Activated CD4-positive, alpha-beta T cell treated with anti-CD3 and anti-CD28 coated beads, Interleukin-2, amount 10 ng/mL, durations not matched to agents 7 days and 5 days (primary cell): Measurements from ENCODE around the gene NR5A2. TPM values are rescaled to one million over a fixed set of nuclear protein-coding genes. Genes with fewer than 3 reads are reported as not detected.

Experiments used
- CTCF ChIA-PET: fragments of 350-600 bp; sonication (Branson Sonifier 250); formaldehyde crosslinking; loops from one replicate; lab custom pipeline; 2021; ENCODE audit warnings: antibody characterized with exemption; lab: Charles Lee
- POLR2A ChIA-PET: fragments of 350-600 bp; sonication (Branson Sonifier 250); formaldehyde crosslinking; loops from one replicate; lab custom pipeline; 2021; ENCODE audit warnings: antibody characterized with exemption; lab: Charles Lee
- DNase-seq: peaks from one replicate; pipeline ENCODE4 v3.0.0-alpha.2; 2020
- H3K27ac Mint-ChIP-seq: one replicate; pipeline ENCODE4 v1.8.0; 2021; ENCODE audit warnings: mild to moderate bottlenecking, moderate library complexity, mixed read lengths
- H3K27me3 Mint-ChIP-seq: one replicate; pipeline ENCODE4 v1.8.0; 2021; ENCODE audit warnings: mixed read lengths
- H3K36me3 Mint-ChIP-seq: one replicate; pipeline ENCODE4 v1.8.0; 2021; ENCODE audit warnings: low read depth, mixed read lengths
- H3K4me1 Mint-ChIP-seq: one replicate; pipeline ENCODE4 v1.8.0; 2021; ENCODE audit warnings: mixed read lengths
- H3K4me3 Mint-ChIP-seq: one replicate; pipeline ENCODE4 v1.8.0; 2021; ENCODE audit warnings: mild to moderate bottlenecking, moderate library complexity, mixed read lengths
- H3K9me3 Mint-ChIP-seq: one replicate; pipeline ENCODE4 v1.8.0; 2021; ENCODE audit warnings: mixed read lengths
- total RNA-seq, 2 experiments: library from RNA; stranded (reverse); gene quantifications; one replicate each; pipeline ENCODE4 v1.2.3, GENCODE V29; 2021

Gene NR5A2
- total RNA-seq, 2 experiments from 2014 or later: not detected

- Mint-ChIP-seq H3K4me1 (peaks cover 4% of the 10 kb centered on the region), H3K4me3 (peak overlapping the region; percentile 48), H3K27me3 (peaks cover 48% of the 10 kb centered on the region), H3K36me3 (no peaks in the 10 kb centered on the region), H3K27ac (no peak overlapping the region), H3K9me3 (no peaks in the 10 kb centered on the region)
- no peak for DNase-seq
- POLR2A ChIA-PET: no interaction called here
- CTCF ChIA-PET: interaction anchor here (0.5 to 1.3 kb wide), 2 partner anchors 14 to 476 kb away, joined by 3 to 4 read pairs; no protein-coding TSS in a partner anchor
These were observed 1.1 kb downstream of the NR5A2 start for GRCh38 chr1:200028586-200029034.

- Mint-ChIP-seq H3K27me3 (peaks cover 46% of the 10 kb centered on the region), H3K4me1 (peaks cover 4% of the 10 kb centered on the region), H3K36me3 (no peaks in the 10 kb centered on the region), H3K9me3 (no peaks in the 10 kb centered on the region), H3K4me3 (peak overlapping the region; percentile 48), H3K27ac (no peak overlapping the region)
- ChIA-PET POLR2A (interaction anchor here (0.6 kb wide), 1 partner anchor 163 kb away, joined by 3 read pairs; no protein-coding TSS in a partner anchor), CTCF (interaction anchor here (1.3 kb wide), 1 partner anchor 13 kb away, joined by 3 read pairs; no protein-coding TSS in a partner anchor)
- DNase-seq: no peak
These were observed 1.7 kb downstream of the NR5A2 start for GRCh38 chr1:200029035-200029821.

DNA sequence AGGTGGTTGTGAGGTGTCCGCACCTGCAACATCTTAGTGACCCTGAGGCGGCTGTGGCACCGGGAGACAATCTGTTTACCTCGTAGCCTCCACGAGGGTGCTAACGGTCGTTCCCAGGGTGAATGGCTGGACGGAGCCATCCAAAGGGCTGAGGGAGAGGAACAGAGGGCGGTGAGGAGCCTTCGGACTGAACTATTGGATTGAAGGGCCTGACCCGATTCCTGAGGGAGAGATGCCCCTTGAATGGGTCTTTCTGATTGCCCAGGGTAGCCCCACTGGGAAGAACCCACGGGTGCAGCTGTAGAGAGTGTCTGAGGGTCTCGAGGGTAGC, 2.3 kb downstream of the NR5A2 start:
- Mint-ChIP-seq H3K27me3 (peaks cover 46% of the 10 kb centered on the region), H3K27ac (no peak overlapping the region), H3K4me1 (peaks cover 4% of the 10 kb centered on the region), H3K9me3 (no peaks in the 10 kb centered on the region), H3K36me3 (no peaks in the 10 kb centered on the region), H3K4me3 (peak overlapping the region; percentile 28)
- CTCF ChIA-PET: no interaction called here
- no peak for DNase-seq
- POLR2A ChIA-PET: no interaction called here

- Mint-ChIP-seq H3K9me3 (no peaks in the 10 kb centered on the region), H3K27me3 (peaks cover 40% of the 10 kb centered on the region), H3K36me3 (peaks cover 2% of the 10 kb centered on the region), H3K4me3 (no peak overlapping the region), H3K27ac (no peak overlapping the region), H3K4me1 (peaks cover 6% of the 10 kb centered on the region)
- CTCF ChIA-PET: no interaction called here
- POLR2A ChIA-PET: no interaction called here
- DNase-seq: no peak
These were observed 3.3 kb downstream of the NR5A2 start for GRCh38 chr1:200030791-200031190.

- no peaks in the 10 kb centered on the region for H3K9me3 Mint-ChIP-seq
- peaks cover 2% of the 10 kb centered on the region for H3K36me3 Mint-ChIP-seq
- peaks cover 42% of the 10 kb centered on the region for H3K27me3 Mint-ChIP-seq
- DNase-seq: no peak
- ChIA-PET POLR2A (no interaction called here), CTCF (no interaction called here)
- H3K4me1 Mint-ChIP-seq: peaks cover 6% of the 10 kb centered on the region
- H3K4me3 Mint-ChIP-seq: no peak overlapping the region
- no peak overlapping the region for H3K27ac Mint-ChIP-seq
These were observed 6.2 kb downstream of the NR5A2 start for GRCh38 chr1:200033511-200034261.

DNA sequence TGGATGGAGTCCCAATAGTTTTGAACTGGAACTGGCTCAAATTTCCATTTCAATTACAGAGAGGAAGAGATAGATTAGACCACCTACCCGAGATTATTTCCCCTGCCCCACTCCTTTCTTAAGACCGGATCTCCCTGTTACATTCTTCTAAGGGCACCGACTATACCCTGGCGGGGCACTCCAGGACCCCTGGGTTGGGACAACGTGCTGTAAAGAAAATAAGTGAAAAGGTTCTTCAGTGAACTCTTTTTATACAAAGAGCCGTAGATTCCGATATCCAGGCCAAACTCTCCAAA, 6.7 kb downstream of the NR5A2 start:
- Mint-ChIP-seq H3K27ac (no peak overlapping the region), H3K27me3 (peaks cover 42% of the 10 kb centered on the region), H3K9me3 (no peaks in the 10 kb centered on the region), H3K36me3 (peaks cover 2% of the 10 kb centered on the region), H3K4me1 (peaks cover 3% of the 10 kb centered on the region), H3K4me3 (no peak overlapping the region)
- POLR2A ChIA-PET: no interaction called here
- no peak for DNase-seq
- CTCF ChIA-PET: no interaction called here

GRCh38 chr1:200034761-200035396, 7.4 kb downstream of the NR5A2 start:
- Mint-ChIP-seq H3K4me1 (peaks cover 6% of the 10 kb centered on the region), H3K27me3 (peaks cover 39% of the 10 kb centered on the region), H3K27ac (no peak overlapping the region), H3K4me3 (no peak overlapping the region), H3K9me3 (no peaks in the 10 kb centered on the region), H3K36me3 (peaks cover 2% of the 10 kb centered on the region)
- CTCF ChIA-PET: no interaction called here
- POLR2A ChIA-PET: no interaction called here
- DNase-seq: no peak

- H3K27me3 Mint-ChIP-seq: peaks cover 39% of the 10 kb centered on the region
- ChIA-PET POLR2A (no interaction called here), CTCF (no interaction called here)
- H3K9me3 Mint-ChIP-seq: no peaks in the 10 kb centered on the region
- no peak for DNase-seq
- H3K36me3 Mint-ChIP-seq: peaks cover 2% of the 10 kb centered on the region
- peaks cover 12% of the 10 kb centered on the region for H3K4me1 Mint-ChIP-seq
- no peak overlapping the region for H3K27ac Mint-ChIP-seq
- no peak overlapping the region for H3K4me3 Mint-ChIP-seq
These were observed 8.0 kb downstream of the NR5A2 start for GRCh38 chr1:200035397-200035955.

- H3K27me3 Mint-ChIP-seq: peaks cover 39% of the 10 kb centered on the region
- CTCF ChIA-PET: interaction anchor here (0.9 kb wide), 1 partner anchor 10 kb away, joined by 3 read pairs; no protein-coding TSS in a partner anchor
- H3K36me3 Mint-ChIP-seq: peaks cover 2% of the 10 kb centered on the region
- no peak overlapping the region for H3K27ac Mint-ChIP-seq
- H3K4me3 Mint-ChIP-seq: no peak overlapping the region
- peaks cover 13% of the 10 kb centered on the region for H3K4me1 Mint-ChIP-seq
- no peaks in the 10 kb centered on the region for H3K9me3 Mint-ChIP-seq
- POLR2A ChIA-PET: no interaction called here
- no peak for DNase-seq
These were observed 8.6 kb downstream of the NR5A2 start for GRCh38 chr1:200035956-200036618.

DNA sequence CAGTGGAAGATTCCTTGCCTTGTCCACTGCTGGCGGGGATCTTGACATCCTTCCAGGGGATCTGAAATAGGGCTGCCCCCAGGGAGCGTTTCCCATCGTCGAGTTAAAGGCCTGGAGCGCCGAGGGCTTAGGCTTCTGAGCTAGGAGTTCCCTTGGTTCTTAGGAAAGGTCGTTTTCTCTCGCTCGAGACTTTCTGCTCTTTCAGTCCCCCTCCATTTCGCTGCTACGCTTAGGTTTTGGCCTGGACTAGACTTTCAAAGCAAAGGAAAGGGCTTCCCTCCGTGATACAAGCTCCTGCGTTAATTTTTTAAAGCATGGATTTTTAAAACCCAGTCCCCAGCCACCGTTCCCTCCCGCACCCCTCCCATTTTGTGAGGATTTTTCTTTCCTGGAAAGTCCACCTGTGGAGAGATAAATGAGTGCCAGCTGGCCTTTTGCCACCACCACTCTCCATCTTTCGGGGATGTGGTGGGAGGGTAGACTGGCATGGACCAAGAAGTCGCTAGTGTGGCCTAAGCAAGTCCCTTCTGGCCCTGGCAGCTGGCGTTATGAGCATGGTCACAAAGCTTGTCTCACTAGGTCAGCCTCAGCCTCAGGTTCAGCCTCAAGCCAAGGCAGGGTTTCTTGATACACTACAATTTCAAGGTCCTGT, 9.2 kb downstream of the NR5A2 start:
- H3K27ac Mint-ChIP-seq: no peak overlapping the region
- no peaks in the 10 kb centered on the region for H3K9me3 Mint-ChIP-seq
- peaks cover 2% of the 10 kb centered on the region for H3K36me3 Mint-ChIP-seq
- peaks cover 43% of the 10 kb centered on the region for H3K27me3 Mint-ChIP-seq
- H3K4me3 Mint-ChIP-seq: no peak overlapping the region
- ChIA-PET POLR2A (no interaction called here), CTCF (interaction anchor here (0.9 kb wide), 1 partner anchor 11 kb away, joined by 3 read pairs; no protein-coding TSS in a partner anchor)
- peaks cover 13% of the 10 kb centered on the region for H3K4me1 Mint-ChIP-seq
- DNase-seq: no peak

DNA sequence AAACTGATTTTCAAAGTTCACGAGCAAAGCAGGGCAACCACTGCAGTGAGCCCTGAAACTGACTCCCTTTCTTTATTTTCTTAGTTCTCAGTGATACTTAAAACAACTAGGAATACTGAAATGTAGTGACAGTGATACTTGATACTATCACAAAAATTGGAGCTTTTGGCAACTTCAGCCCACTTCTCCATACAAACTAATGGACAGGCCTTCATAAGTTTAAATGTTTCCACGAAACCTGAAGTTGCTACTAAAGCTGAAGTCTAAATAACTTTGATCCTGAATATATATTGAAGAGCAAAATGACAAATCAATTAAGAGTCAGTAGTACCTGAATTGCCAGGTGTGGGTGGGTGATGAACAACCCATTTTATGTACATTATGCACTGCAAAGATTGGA, 10.0 kb downstream of the NR5A2 start:
- Mint-ChIP-seq H3K36me3 (peaks cover 2% of the 10 kb centered on the region), H3K27ac (no peak overlapping the region), H3K4me1 (peaks cover 16% of the 10 kb centered on the region), H3K27me3 (peaks cover 50% of the 10 kb centered on the region), H3K4me3 (no peak overlapping the region), H3K9me3 (no peaks in the 10 kb centered on the region)
- no peak for DNase-seq
- ChIA-PET CTCF (no interaction called here), POLR2A (no interaction called here)

- no peak overlapping the region for H3K27ac Mint-ChIP-seq
- CTCF ChIA-PET: no interaction called here
- no peak for DNase-seq
- peaks cover 19% of the 10 kb centered on the region for H3K4me1 Mint-ChIP-seq
- H3K9me3 Mint-ChIP-seq: no peaks in the 10 kb centered on the region
- POLR2A ChIA-PET: no interaction called here
- H3K4me3 Mint-ChIP-seq: no peak overlapping the region
- peaks cover 53% of the 10 kb centered on the region for H3K27me3 Mint-ChIP-seq
- H3K36me3 Mint-ChIP-seq: peaks cover 3% of the 10 kb centered on the region
These were observed 10.4 kb downstream of the NR5A2 start for GRCh38 chr1:200037904-200038303.
